ENCODE results near the gene PHACTR1.
"Not testable (repeated sequence)": the region's sequence is repeated elsewhere in the genome, so short reads cannot be mapped to it uniquely, and the experiment has no call there.

Gene PHACTR1

DNA sequence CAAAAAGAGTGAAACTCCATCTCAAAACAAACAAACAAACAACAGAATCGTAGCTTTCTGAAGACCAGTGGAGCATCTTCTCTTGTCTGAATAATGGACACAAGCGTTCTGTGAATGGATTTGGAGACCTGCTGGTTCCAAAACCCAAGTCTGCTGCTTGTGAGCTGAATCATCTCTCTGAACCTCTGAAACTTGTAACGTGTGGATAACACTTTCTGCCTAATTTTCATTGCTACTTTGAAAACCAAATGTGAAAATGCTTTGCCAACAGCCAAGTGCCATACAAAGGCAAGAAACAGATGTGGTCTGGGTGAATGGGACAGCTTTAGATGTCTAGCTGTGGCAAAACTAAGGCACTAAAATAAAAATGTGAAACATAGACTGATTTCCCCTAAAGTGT, 44.3 kb downstream of the PHACTR1 start:
- H3K9ac ChIP-seq (ENCODE audit: low read length), result no peak overlapping the region
- no peak overlapping the region for H2AFZ ChIP-seq (ENCODE audit: low read length)
- H3K79me2 ChIP-seq (ENCODE audit: insufficient read depth, low read length), result no peaks in the 10 kb centered on the region
- H3F3A ChIP-seq (ENCODE audit: insufficient read depth, low read length), result no peaks in the 10 kb centered on the region
- H3K27ac ChIP-seq (ENCODE audit: low read depth, low read length, poor library complexity, severe bottlenecking), result no peak overlapping the region
- H3K4me3 ChIP-seq (ENCODE audit: low read depth, low read length, poor library complexity, severe bottlenecking), result no peak overlapping the region
- no peaks in the 10 kb centered on the region for H3K9me3 ChIP-seq (ENCODE audit: low read length)
- no peaks in the 10 kb centered on the region for H4K20me1 ChIP-seq (ENCODE audit: insufficient read depth, low read length)
- no peaks in the 10 kb centered on the region for H3K36me3 ChIP-seq (ENCODE audit: insufficient read depth, low read length)
- H3K9me2 ChIP-seq (ENCODE audit: low read depth, low read length), result no peaks in the 10 kb centered on the region
- H3K4me2 ChIP-seq (ENCODE audit: low read length), result no peak overlapping the region
- no peaks in the 10 kb centered on the region for H3K4me1 ChIP-seq (ENCODE audit: insufficient read depth, low read length, severe bottlenecking)
- H3K27me3 ChIP-seq (ENCODE audit: insufficient read depth, low read length), result no peaks in the 10 kb centered on the region
- TF ChIP-seq, protein P1, sequence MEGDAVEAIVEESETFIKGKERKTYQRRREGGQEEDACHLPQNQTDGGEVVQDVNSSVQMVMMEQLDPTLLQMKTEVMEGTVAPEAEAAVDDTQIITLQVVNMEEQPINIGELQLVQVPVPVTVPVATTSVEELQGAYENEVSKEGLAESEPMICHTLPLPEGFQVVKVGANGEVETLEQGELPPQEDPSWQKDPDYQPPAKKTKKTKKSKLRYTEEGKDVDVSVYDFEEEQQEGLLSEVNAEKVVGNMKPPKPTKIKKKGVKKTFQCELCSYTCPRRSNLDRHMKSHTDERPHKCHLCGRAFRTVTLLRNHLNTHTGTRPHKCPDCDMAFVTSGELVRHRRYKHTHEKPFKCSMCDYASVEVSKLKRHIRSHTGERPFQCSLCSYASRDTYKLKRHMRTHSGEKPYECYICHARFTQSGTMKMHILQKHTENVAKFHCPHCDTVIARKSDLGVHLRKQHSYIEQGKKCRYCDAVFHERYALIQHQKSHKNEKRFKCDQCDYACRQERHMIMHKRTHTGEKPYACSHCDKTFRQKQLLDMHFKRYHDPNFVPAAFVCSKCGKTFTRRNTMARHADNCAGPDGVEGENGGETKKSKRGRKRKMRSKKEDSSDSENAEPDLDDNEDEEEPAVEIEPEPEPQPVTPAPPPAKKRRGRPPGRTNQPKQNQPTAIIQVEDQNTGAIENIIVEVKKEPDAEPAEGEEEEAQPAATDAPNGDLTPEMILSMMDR (IDR thresholded peaks at IDR 0.05; ENCODE audit: low read length), result no peak
- no peak for TF ChIP-seq EZH2 (IDR thresholded peaks at IDR 0.05; ENCODE audit: borderline replicate concordance, low read length)

DNA sequence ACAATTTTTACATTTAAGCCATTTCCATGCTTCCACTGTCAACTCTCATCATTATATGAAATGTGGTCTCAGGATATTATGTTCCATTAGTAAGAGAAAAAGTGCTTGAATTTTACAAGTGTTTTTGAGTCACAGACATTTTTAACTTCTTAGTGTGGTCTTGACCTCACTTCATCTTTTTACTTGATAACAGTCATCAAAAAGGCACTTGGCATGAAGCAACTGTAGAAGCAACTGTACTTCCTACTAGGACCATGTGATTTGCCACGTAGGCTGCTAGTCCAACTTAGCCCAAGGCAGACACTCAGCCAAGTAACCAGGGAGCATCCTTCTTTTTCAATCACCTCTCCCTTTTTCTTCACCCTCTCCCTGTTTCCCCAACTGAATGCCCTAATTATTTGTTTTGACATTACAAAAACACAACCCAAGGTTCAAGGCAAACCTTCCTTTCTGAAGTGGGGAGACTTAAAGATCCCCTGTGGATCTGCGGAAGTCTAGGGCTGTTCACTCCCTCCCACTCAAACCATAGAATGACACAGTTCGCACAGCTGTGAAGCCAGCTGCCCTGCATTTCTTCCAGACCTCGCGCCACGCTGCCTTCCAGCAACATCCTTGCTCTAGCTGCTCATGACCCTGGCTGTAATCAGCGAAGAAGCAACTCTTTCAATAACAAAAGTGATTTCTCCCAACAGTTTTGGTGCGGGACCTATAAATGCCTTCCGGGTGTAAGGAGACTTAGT, 45.0 kb downstream of the PHACTR1 start:
- Histone ChIP-seq H3K79me2 (ENCODE audit: insufficient read depth, low read length) (no peaks in the 10 kb centered on the region), H3F3A (ENCODE audit: insufficient read depth, low read length) (no peaks in the 10 kb centered on the region), H3K4me1 (ENCODE audit: insufficient read depth, low read length, severe bottlenecking) (no peaks in the 10 kb centered on the region), H3K4me2 (ENCODE audit: low read length) (no peak overlapping the region), H3K27ac (ENCODE audit: low read depth, low read length, poor library complexity, severe bottlenecking) (no peak overlapping the region), H3K36me3 (ENCODE audit: insufficient read depth, low read length) (no peaks in the 10 kb centered on the region), H3K4me3 (ENCODE audit: low read depth, low read length, poor library complexity, severe bottlenecking) (no peak overlapping the region), H3K9me2 (ENCODE audit: low read depth, low read length) (no peaks in the 10 kb centered on the region), H3K9ac (ENCODE audit: low read length) (no peak overlapping the region), H3K27me3 (ENCODE audit: insufficient read depth, low read length) (no peaks in the 10 kb centered on the region), H3K9me3 (ENCODE audit: low read length) (no peaks in the 10 kb centered on the region), H4K20me1 (ENCODE audit: insufficient read depth, low read length) (no peaks in the 10 kb centered on the region), H2AFZ (ENCODE audit: low read length) (no peak overlapping the region)
- TF ChIP-seq EZH2 (IDR thresholded peaks at IDR 0.05; ENCODE audit: borderline replicate concordance, low read length), result no peak
- TF ChIP-seq, protein P1 (IDR thresholded peaks at IDR 0.05; ENCODE audit: low read length), result no peak

DNA sequence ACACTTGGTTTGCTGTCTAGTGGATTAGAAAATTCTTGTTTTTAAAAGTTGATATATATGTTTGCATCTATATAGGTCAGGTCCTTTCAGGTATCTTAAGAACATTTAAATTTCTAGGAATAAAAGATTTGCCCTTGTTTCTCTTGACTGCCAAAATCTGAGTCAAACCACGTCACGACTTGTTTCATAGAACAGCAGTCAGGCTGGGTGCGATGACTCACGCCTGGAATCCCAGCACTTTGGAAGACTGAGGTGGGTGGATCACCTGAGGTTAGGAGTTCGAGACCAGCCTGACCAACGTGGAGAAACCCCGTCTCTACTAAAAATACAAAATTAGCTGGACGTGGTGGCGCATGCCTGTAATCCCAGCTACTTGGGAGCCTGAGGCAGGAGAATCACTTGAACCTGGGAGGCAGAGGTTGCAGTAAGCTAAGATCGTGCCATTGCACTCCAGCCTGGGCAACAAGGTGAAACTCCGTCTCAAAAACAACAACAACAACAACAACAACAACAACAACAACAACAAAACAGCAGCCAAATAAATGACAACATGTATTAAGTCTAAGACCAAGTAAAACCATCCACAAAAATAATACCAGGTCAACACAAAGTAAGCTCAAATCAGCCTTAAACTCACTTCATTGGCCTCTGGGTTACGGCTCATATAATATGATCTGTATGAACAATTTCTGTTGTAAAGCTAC, 46.3 kb downstream of the PHACTR1 start:
- H3K79me2 ChIP-seq (ENCODE audit: insufficient read depth, low read length); H3K9me3 ChIP-seq (ENCODE audit: low read length); H3K4me1 ChIP-seq (ENCODE audit: insufficient read depth, low read length, severe bottlenecking); H3K4me2 ChIP-seq (ENCODE audit: low read length); H3K9me2 ChIP-seq (ENCODE audit: low read depth, low read length); H3K36me3 ChIP-seq (ENCODE audit: insufficient read depth, low read length); H3K9ac ChIP-seq (ENCODE audit: low read length); H2AFZ ChIP-seq (ENCODE audit: low read length); H3K4me3 ChIP-seq (ENCODE audit: low read depth, low read length, poor library complexity, severe bottlenecking); H3K27me3 ChIP-seq (ENCODE audit: insufficient read depth, low read length); H4K20me1 ChIP-seq (ENCODE audit: insufficient read depth, low read length); H3K27ac ChIP-seq (ENCODE audit: low read depth, low read length, poor library complexity, severe bottlenecking); H3F3A ChIP-seq (ENCODE audit: insufficient read depth, low read length): not testable (repeated sequence)

Data from OCI-LY1 (cell line).